ENCODE measurements around the gene TANC1. TPM values are rescaled to one million over a fixed set of nuclear protein-coding genes. Genes with fewer than 3 reads are reported as not detected.

The TANC1 gene
- polyA plus RNA-seq, 2 of the 4 experiments (the other 2 are of a cell fraction) = 9.2 to 21.2 TPM

GRCh38 chr2:159084384-159085370 is 116.2 kb downstream of the TANC1 start:
- H3K4me3 ChIP-seq = no peak overlapping the region
- TF ChIP-seq RCOR1 (IDR thresholded peaks at IDR 0.05; ENCODE audit: low read depth, low read length) (no peak), JUN (IDR thresholded peaks at IDR 0.05) (no peak), CEBPB (IDR thresholded peaks at IDR 0.05) (no peak), TFCP2L1 (CRISPR knock-in tag; IDR thresholded peaks at IDR 0.05) (no peak), PHF8 (IDR thresholded peaks at IDR 0.05; ENCODE audit: borderline replicate concordance, low read depth) (no peak), NFE2L2 (conservative IDR thresholded peaks at IDR 0.05; ENCODE audit: low read length) (peak; percentile 72)
- WGBS (ENCODE audit: missing lambda C conversion rate) = 76% methylated on average over 7 of the region's 7 CpGs
- H3K9me3 ChIP-seq = peaks cover 8% of the 10 kb centered on the region; the same call in 2 of the 3 replicates
- H3K4me1 ChIP-seq = no peaks in the 10 kb centered on the region; the same call in 2 of the 3 replicates
- CTCF ChIA-PET = interaction anchor here (0.6 to 0.9 kb wide), 3 partner anchors 34 to 40 kb away, joined by 3 to 4 read pairs (median 3); no protein-coding TSS in a partner anchor
- H3K27ac ChIP-seq = no peak overlapping the region
- FAIRE-seq = no peak
- H3K4me2 ChIP-seq = no peak overlapping the region
- ATAC-seq = no peak
- POLR2A ChIA-PET = no interaction called here
- DNase-seq (ENCODE audit: low read depth in 1 of 2, low spot score in 1 of 2) = no peak

- Histone ChIP-seq H3K9me3 (no peaks in the 10 kb centered on the region), H3K4me3 (no peak overlapping the region), H3K4me1 (peaks cover 11% of the 10 kb centered on the region), H3K27ac (no peak overlapping the region), H3K4me2 (no peak overlapping the region)
- 79% methylated on average over 1 of the region's 1 CpG for WGBS (ENCODE audit: missing lambda C conversion rate)
- no peak for FAIRE-seq
- ChIA-PET CTCF (interaction anchor here (0.6 to 1.4 kb wide), 3 partner anchors 15 to 32 kb away, joined by 3 to 5 read pairs (median 4); no protein-coding TSS in a partner anchor), POLR2A (no interaction called here)
- TF ChIP-seq PBX3 (IDR thresholded peaks at IDR 0.05) = no peak
- TF ChIP-seq HDAC2 (IDR thresholded peaks at IDR 0.05) = no peak
- TF ChIP-seq HMGXB4 (CRISPR knock-in tag; IDR thresholded peaks at IDR 0.05; ENCODE audit: borderline replicate concordance) = no peak
- TF ChIP-seq HOXA7 (CRISPR knock-in tag; IDR thresholded peaks at IDR 0.05) = no peak
- TF ChIP-seq ZC3H11A (IDR thresholded peaks at IDR 0.05) = no peak
- TF ChIP-seq HEYL (CRISPR knock-in tag; IDR thresholded peaks at IDR 0.05) = no peak
- no peak for TF ChIP-seq ZFP36 (IDR thresholded peaks at IDR 0.05; ENCODE audit: borderline replicate concordance, partially characterized antibody)
- no peak for TF ChIP-seq ELK1 (IDR thresholded peaks at IDR 0.05; ENCODE audit: low read depth, low read length)
- no peak for DNase-seq (ENCODE audit: low read depth in 1 of 2, low spot score in 1 of 2)
- no peak for ATAC-seq
Measured at GRCh38 chr2:159086342-159086741, 117.9 kb downstream of the TANC1 start.

- Histone ChIP-seq H3K27ac (no peak overlapping the region), H3K4me2 (no peak overlapping the region), H3K4me1 (peaks cover 16% of the 10 kb centered on the region), H3K9me3 (no peaks in the 10 kb centered on the region), H3K4me3 (no peak overlapping the region)
- 85% methylated on average over 4 of the region's 4 CpGs for WGBS (ENCODE audit: missing lambda C conversion rate)
- DNase-seq (ENCODE audit: low read depth in 1 of 2, low spot score in 1 of 2) (no peak), ATAC-seq (no peak), FAIRE-seq (no peak)
- ChIA-PET POLR2A (no interaction called here), CTCF (interaction anchor here (0.6 to 1.4 kb wide), 3 partner anchors 16 to 32 kb away, joined by 3 to 5 read pairs (median 4); no protein-coding TSS in a partner anchor)
- TF ChIP-seq CBX8 (IDR thresholded peaks at IDR 0.05) = no peak
Measured at GRCh38 chr2:159086826-159087225, 118.4 kb downstream of the TANC1 start.

Measured in A549 (cell line).